HL-60 (cell line): Measurements from ENCODE around the gene MSS51.

Source experiments
- CTCF ChIP-seq: IDR thresholded peaks from one replicate; pipeline ENCODE4 v1.5.1; 2011; ENCODE audit warnings: low read length, control low read depth, inconsistent platforms; ENCODE audit not compliant: insufficient read depth
- GABPA ChIP-seq: IDR thresholded peaks from 2 replicates; pipeline ENCODE4 v1.6.1; 2012; ENCODE audit warnings: low read depth
- REST ChIP-seq: IDR thresholded peaks from 2 replicates; pipeline ENCODE4 v1.6.1; 2012; ENCODE audit warnings: low read depth; ENCODE audit not compliant: insufficient replicate concordance
- SPI1 ChIP-seq: IDR thresholded peaks from 2 replicates; pipeline ENCODE4 v1.6.1; 2012; ENCODE audit warnings: low read depth, mild to moderate bottlenecking, borderline replicate concordance

GRCh38 chr10:73424478-73424877, 8.9 kb downstream of the MSS51 start:
- TF ChIP-seq CTCF (no peak), GABPA (no peak), REST (no peak), SPI1 (no peak)
